ENCODE data around the gene ITPR3.

Gene ITPR3

DNA sequence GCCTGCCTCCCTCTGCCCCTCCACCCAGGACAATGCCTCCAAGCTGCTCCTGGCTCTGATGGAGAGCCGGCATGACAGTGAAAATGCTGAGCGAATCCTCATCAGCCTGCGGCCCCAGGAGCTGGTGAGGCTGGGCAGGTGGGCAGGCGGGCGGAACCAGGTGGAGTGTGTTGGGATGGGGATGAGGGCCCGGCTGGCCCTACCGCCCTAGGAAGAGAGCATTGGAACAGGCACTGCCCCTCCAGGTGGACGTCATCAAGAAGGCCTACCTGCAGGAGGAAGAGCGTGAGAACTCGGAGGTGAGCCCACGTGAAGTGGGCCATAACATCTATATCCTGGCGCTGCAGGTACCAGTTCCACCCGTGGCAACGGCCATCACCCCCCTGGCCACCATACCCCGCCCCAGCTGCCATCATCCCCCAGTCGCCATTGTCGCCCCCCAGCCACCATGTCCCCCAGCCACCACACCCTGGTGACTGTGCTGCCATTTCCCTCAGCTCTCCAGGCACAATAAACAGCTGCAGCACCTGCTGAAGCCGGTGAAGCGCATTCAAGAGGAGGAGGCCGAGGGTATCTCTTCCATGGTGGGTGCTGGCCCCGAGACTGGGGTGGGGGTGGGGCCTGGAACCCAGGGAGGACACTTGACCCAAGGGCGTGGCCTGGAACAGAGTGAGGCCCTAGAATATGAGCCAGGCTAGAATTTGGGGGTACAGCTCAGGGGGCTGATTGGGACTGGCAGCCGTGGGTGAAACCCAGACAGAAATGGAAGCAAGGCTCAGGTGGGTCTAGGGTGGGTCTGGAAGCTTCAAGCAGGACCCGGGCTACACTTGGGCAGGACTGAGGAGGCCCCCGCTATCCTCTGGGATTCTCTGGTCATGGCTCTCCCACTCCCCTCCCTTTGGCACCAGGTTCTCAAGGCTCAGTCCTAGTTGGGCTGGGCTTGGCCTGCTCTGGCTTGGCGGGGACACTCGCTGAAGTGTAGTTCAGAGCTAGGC, 66.2 kb downstream of the ITPR3 start:
- DNase-seq (ENCODE audit: low spot score): no peak

- DNase-seq (ENCODE audit: low spot score): no peak
These were observed 66.9 kb downstream of the ITPR3 start for GRCh38 chr6:33688006-33688405.

DNA sequence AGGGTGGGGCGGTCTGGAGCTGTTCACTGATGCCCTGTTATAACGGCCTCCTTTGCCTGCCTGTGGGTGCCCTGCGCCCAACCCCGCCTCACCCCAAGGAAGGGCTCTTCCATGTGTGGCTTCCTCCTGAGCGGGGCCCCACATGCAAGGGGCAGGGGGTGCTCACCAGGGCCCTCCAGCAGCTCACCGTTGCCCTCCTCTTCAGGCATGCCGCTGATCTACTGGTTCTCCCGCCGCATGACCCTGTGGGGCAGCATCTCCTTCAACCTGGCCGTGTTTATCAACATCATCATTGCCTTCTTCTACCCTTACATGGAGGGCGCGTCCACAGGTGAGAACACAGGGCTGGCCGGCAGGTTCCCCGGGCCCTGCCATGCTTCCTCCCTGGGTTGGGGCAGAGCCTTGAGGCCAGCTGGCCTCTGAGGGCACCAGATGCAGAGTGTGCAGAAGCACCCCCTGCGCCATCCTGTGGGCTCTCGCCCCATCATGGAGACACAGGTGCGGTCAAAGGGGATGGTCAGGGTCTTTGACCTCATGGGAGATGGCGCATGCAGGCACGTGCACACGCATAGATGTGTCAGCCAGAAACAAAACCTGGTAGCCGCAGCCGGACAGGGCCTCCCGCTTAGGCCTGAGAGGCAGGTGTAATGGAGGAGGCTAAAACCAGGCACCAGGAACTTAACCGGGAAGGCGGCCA, 67.5 kb downstream of the ITPR3 start:
- DNase-seq (ENCODE audit: low spot score): no peak

DNA sequence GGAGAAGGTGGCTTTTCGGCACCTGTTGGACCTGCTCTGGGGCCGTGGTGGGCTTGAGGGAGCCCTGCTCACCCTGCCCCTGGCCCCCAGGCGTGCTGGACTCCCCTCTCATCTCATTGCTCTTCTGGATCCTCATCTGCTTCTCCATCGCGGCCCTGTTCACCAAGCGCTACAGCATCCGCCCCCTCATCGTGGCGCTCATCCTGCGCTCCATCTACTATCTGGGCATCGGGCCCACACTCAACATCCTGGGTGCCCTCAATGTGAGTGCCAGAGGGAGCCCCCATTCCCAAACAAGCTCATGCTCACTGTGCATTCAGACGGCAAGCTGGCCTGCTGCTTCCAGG, 68.0 kb downstream of the ITPR3 start:
- no peak for DNase-seq (ENCODE audit: low spot score)

- DNase-seq (ENCODE audit: low spot score): no peak
These were observed 68.8 kb downstream of the ITPR3 start for GRCh38 chr6:33689879-33690278.

DNA sequence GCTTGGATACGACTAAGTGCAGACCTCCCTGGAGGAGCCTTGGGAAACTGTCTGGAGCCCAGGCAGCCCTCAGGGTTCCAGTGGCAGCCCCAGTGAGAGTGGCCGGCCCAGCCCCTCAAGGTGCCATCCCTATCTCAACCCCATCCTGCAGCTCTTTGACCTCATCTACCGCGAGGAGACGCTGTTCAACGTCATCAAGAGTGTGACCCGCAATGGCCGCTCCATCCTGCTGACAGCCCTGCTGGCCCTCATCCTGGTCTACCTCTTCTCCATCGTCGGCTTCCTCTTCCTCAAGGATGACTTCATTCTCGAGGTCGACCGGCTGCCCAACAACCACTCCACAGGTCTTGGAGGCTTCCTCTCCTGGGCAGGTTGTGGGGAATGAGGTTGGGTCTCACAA, 69.6 kb downstream of the ITPR3 start:
- no peak for DNase-seq (ENCODE audit: low spot score)

GRCh38 chr6:33691456-33692077, 70.4 kb downstream of the ITPR3 start:
- DNase-seq (ENCODE audit: low spot score): no peak

- no peak for DNase-seq (ENCODE audit: low spot score)
These were observed 71.1 kb downstream of the ITPR3 start for GRCh38 chr6:33692078-33692759.

- DNase-seq (ENCODE audit: low spot score): no peak
These were observed 71.6 kb downstream of the ITPR3 start for GRCh38 chr6:33692760-33693158.

DNA sequence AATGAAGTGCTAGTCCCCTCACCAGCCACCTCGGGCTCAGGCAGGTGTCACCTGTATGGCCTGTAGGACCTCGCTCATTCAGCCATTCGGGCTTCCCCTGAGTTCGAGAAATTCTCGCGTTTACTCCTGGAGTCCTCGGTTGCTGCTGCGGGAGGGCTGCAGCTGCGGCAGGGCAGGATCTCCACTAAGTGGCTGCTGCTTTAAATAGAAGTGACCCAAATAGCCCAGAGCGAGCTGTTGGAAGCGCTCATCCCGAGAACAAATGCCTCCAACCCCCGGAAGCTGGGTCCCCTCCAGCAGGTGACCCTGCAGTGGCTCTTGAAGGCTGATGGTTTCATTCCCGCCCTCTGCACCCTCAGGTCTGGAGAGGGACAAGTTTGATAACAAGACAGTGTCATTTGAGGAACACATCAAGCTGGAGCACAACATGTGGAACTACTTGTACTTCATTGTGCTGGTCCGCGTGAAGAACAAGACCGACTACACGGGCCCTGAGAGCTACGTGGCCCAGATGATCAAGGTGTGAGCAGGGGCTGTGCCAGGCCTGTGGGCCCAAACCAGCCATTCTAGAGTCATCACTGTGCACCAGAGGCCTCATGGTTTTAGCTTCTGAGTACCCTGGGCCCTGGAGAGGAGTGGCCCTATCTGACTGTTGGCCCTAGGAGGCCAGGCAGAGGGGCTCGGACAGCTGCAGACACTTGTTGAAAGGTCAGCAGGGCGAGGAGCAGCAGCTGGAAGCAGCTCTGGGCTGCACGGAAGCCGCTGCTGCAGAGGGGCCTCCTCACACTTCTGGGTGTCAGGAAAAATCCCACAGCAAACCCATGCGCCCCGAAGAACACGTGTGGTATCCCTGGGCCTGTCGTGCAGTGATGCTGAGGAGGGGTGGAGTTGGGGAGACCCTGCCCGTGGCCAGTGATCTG, 72.3 kb downstream of the ITPR3 start:
- DNase-seq (ENCODE audit: low spot score): no peak

- no peak for DNase-seq (ENCODE audit: low spot score)
These were observed 73.3 kb downstream of the ITPR3 start for GRCh38 chr6:33694401-33694931.

DNA sequence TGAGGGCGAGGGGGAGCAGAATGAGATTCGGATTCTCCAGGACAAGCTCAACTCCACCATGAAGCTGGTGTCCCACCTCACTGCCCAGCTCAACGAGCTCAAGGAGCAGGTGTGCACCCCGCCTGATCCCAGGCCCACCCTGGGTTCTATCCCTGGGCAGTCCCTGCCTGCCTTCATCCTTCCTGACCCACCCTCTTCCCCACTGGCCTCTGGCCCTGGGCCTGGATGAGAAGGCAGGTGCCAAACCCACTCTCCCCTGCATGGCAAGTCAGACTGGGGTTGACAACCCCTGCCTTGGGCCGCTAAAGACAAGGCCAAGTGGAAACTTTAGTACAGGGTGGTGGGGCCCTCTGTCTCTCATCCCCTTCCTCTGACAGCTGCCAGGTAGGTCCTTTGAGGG, 73.9 kb downstream of the ITPR3 start:
- no peak for DNase-seq (ENCODE audit: low spot score)

GRCh38 chr6:33695451-33695887, 74.3 kb downstream of the ITPR3 start:
- no peak for DNase-seq (ENCODE audit: low spot score)

- no peak for DNase-seq (ENCODE audit: low spot score)
These were observed 75.0 kb downstream of the ITPR3 start for GRCh38 chr6:33696076-33696475.

GRCh38 chr6:33696548-33697518, 75.7 kb downstream of the ITPR3 start:
- DNase-seq (ENCODE audit: low spot score): no peak

DNA sequence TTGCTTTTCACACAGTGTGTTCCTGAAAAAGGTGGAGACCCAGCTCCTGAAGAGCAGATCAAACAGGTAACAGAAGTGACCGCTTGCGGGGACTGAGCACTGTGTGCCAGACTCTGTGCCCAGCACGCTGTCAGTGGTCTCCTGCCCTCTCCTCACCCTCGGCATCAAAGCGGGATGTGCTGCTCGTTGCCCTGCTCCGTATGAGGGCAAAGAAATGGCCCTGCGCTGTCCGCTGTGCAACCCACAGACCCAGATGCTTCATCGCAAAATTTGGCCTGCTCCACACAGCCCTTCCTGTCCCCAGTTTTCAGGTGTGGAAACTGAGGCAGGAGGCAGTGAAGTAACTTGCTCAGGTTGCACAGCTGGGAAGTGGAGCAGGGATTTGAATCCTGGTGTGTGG, 76.7 kb downstream of the ITPR3 start:
- DNase-seq (ENCODE audit: low spot score): no peak

DNA sequence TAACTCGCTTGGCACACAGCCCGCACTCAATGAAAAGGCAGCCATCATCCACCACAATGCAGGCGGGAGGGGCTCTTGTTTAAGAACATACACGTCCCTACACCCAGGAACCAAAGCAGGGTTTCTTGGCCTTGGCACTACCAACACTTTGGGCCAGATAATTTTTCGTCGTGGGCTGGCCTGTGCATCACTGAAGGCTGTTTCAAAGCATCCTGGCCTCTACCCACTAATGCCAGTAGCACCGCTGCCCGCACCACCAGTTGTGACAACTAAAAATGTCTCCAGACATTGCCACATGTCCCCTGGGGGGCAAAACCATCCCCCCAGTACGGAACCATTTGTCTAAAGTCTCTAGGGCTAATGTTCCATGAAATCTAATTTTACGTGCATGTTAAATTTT, 77.4 kb downstream of the ITPR3 start:
- no peak for DNase-seq (ENCODE audit: low spot score)

DNA sequence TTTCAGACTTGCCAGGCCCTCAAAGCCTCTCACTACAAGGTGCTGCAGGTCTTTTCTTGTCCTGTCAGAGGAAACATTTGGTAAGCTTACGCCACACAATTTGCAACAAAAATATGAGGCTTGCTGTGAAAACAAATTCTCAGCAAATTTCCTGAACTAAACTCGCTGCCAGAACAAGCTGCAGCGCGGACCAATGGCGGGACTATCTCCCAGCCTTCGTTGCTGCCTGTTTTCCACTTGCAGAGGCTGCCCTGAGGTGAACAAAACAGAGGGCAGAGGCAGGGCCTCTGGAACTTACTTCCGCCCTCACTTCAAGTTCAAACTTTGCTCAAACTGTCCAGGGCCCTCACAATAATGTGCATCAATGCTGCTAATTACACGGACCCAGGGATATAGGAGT, 78.0 kb downstream of the ITPR3 start:
- no peak for DNase-seq (ENCODE audit: low spot score)

- DNase-seq (ENCODE audit: low spot score): no peak
These were observed 78.6 kb downstream of the ITPR3 start for GRCh38 chr6:33699739-33700138.

Measured in hematopoietic multipotent progenitor cell treated with erythropoietin and hydrocortisone succinate and interleukin-3 and kit ligand, for 17 days (in vitro differentiated cells).